Mesenteric fat pad (tissue), 1 donor: ENCODE data around the gene FNDC1. TPM values are rescaled to one million over a fixed set of nuclear protein-coding genes. Genes with fewer than 3 reads are reported as not detected.

Source experiments
- DNase-seq: peaks from one replicate; pipeline ENCODE4 v3.0.0-alpha.2; 2020; ENCODE audit warnings: low spot score
- total RNA-seq: library from RNA; stranded (reverse); fragmentation: NEBNext Ultra II Directional; extraction: Animal tissue kit (Norgen Biotek cat#: 25700); gene quantifications from one replicate; pipeline ENCODE4 v1.2.1, GENCODE V29; 2021
- donor health status: DM: yes; HTN: yes; CAD: no.

Gene FNDC1
- total RNA-seq, 1 donor from 2014 or later = 1.2 TPM

GRCh38 chr6:159204605-159205004 lies 35.4 kb downstream of the FNDC1 start:
- DNase-seq = no peak

GRCh38 chr6:159212028-159212427 lies 42.8 kb downstream of the FNDC1 start:
- no peak for DNase-seq

DNA sequence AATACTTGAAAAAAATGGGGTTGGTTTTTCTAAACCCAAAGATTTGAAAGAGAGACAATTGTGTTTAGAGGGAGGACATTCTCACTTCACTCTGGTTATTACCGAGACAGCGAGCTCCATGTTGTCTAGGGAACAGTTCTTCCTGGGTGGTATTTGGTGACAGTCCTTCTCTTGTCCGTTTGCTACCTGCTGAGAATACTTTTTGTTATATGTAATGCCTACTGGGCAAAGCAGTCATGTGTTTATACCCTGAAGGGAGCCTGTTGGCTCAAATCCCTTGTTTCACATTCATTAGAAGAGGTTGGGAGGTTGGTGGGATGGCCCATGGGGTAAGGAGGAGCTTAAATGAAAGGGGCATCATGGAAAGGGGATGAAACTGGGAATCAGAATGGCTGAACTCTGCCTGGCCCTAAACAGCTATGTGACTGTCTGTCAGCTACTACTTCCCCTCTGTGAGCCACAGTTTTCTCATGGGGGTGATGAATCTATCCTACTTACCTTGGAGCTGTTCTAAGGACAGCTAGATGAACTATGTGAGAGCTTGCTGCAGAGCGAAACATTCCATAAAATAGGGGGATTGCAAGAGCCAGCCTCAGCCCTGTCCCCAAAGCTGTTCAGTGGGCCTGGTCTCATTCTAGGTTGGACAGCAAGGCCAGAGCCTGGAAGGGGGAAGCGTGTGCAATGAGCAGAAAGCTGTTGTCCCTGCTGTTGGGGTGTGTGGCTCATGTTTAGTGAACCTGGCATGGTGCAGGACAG lies 43.5 kb downstream of the FNDC1 start:
- no peak for DNase-seq

GRCh38 chr6:159213405-159213804 lies 44.2 kb downstream of the FNDC1 start:
- no peak for DNase-seq

- no peak for DNase-seq
Observed at GRCh38 chr6:159214281-159214680, 45.1 kb downstream of the FNDC1 start.

GRCh38 chr6:159217595-159218275 lies 48.5 kb downstream of the FNDC1 start:
- DNase-seq = no peak

- no peak for DNase-seq
Observed at GRCh38 chr6:159220093-159220492, 50.9 kb downstream of the FNDC1 start.

DNA sequence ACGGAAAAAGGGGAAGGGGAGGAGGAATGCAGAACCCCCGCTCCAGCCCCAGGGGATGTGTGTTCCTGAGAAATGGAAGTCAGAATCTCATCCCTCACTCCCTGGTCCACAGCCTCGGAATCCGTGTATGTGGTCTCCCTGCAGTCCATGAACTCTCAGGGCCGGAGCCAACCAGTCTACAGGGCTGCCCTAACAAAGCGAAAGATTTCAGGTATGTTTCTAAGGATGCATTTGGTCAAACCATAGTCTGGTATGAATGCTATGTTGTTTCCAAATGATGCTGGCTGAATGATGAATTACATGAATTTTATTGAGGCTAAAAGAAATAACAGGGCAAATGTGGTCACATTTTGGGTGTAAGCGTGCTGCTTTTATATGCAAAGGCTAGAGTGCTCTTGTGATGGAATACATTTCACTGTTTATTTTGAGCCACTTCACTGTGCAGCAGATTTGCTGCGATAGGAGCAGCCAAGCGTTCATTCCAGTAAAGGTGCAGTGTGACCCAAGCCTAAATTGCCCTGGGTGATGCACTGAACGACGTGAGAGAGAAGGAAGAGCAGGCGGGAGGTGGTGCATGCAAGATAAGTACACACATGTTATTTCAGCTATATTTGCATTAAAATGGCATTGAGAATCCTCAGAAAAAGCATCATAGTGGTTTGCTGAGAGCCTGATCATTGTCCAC lies 52.4 kb downstream of the FNDC1 start:
- DNase-seq = no peak

GRCh38 chr6:159224452-159224851 lies 55.3 kb downstream of the FNDC1 start:
- no peak for DNase-seq

DNA sequence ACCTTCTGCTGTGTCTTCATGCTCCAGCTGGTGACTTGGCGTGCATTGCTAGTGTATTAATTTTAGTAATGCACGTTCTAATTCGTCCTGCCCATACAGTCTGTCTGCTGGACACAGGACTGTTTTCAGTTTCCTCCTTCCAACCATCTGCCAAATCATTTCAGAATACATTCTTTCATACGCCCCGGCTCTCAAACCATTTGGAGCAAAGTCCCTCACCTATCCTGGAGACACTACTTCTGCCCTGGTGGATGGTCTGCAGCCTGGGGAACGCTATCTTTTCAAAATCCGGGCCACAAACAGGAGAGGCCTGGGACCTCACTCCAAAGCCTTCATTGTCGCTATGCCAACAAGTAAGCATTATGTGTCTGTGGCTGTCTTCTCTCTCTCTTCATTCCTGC lies 60.5 kb downstream of the FNDC1 start:
- no peak for DNase-seq

DNA sequence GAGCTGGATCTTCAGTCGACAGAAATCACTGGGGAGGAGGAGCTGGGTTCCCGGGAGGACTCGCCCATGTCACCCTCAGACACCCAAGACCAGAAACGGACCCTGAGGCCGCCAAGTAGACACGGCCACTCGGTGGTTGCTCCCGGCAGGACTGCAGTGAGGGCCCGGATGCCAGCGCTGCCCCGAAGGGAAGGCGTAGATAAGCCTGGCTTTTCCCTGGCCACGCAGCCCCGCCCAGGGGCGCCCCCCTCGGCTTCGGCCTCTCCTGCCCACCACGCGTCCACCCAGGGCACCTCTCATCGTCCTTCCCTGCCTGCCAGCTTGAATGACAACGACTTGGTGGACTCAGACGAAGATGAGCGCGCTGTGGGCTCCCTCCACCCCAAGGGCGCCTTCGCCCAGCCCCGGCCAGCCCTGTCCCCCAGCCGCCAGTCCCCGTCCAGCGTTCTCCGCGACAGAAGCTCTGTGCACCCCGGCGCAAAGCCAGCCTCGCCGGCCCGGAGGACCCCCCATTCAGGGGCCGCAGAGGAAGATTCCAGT lies 63.0 kb downstream of the FNDC1 start:
- no peak for DNase-seq

DNA sequence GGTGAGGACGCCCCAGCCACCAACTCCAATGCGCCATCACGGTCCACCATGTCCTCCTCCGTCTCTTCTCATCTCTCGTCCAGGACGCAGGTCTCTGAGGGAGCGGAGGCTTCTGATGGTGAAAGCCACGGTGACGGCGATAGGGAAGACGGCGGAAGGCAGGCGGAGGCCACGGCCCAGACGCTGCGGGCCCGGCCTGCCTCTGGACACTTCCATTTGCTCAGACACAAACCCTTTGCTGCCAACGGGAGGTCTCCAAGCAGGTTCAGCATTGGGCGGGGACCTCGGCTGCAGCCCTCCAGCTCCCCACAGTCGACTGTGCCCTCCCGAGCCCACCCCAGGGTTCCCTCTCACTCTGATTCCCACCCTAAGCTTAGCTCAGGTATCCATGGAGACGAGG lies 63.6 kb downstream of the FNDC1 start:
- no peak for DNase-seq

DNA sequence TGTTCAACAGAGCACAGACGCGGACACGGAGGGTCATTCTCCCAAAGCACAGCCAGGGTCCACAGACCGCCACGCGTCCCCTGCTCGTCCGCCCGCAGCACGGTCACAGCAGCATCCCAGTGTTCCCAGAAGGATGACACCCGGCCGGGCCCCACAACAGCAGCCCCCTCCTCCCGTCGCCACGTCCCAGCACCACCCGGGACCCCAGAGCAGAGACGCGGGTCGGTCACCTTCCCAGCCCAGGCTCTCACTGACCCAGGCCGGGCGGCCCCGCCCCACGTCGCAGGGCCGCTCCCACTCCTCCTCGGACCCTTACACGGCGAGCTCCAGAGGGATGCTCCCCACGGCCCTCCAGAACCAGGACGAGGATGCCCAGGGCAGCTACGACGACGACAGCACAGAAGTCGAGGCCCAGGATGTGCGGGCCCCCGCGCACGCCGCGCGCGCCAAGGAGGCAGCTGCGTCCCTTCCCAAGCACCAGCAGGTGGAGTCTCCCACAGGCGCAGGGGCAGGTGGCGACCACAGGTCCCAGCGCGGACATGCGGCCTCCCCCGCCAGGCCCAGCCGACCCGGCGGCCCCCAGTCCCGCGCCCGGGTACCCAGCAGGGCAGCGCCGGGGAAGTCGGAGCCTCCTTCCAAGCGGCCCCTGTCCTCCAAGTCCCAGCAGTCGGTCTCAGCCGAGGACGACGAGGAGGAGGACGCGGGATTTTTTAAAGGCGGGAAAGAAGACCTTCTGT lies 64.3 kb downstream of the FNDC1 start:
- no peak for DNase-seq

GRCh38 chr6:159234102-159234553 lies 64.9 kb downstream of the FNDC1 start:
- no peak for DNase-seq

DNA sequence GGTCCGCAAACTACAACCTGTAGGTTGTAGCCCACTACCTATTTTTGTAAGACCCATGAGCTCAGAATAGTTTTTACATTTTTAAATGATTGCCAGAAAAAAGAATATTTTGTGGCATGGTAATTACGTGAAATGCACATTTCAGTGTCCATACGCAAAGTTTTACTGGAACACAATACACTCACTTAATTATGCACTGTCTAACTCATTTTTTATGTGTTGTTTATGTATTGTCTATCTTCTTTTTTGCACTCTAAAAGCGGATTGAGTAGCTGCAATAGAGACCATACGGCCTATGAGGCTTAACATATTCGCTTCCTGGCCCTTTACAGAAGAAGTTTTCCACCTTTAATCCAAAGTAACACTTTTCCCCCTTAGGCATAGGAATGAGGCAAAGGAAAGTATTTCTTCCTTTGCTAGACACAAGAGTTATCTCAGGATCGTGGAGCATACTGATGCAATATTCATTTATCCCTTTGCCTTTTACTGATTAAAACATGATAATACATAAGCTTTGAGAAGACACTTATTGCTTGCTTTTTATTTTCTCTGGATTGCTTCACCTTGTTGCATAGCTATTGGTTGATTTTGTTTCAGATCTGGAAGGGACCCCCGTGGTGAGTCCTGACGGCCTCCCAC lies 69.8 kb downstream of the FNDC1 start:
- DNase-seq = no peak

DNA sequence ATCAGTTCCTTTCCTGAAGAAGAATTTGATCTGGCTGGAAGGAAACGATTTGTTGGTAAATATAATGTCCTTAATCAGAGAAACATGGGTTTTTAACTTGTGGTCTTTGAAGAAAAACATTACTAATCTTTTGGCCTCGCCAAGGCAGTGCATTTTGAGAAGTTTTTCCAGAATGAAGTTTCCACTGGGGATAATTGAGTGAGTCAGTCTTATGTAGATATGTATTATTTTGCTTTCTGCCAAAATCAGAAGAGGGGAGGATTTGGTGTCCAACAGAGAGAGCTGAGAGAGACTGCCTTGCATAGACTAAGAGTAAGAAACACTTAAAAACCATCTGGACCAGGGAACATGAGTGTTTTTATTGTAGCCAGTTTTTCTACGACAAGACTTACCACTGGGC lies 79.9 kb downstream of the FNDC1 start:
- DNase-seq = no peak

- no peak for DNase-seq
Observed at GRCh38 chr6:159249752-159250151, 80.6 kb downstream of the FNDC1 start.

DNA sequence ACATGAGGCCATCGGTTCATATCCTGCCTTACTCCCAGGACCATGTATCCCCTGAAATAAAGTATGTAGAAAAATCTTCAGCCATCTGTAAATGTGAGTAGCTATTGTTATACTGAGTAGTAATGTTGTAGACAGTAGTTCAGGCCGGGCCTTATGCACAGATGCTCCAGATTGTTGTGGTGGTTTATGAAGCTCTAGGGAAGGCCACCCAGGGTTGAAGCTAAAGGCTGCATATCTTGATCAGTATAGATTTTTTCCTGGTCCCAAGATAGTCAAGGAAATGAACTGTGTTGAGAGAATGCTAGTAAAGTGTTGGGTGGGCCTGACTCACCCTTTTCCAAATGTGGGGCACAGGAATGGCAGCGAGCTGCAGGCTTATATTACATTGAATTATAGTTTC lies 81.4 kb downstream of the FNDC1 start:
- DNase-seq = no peak

DNA sequence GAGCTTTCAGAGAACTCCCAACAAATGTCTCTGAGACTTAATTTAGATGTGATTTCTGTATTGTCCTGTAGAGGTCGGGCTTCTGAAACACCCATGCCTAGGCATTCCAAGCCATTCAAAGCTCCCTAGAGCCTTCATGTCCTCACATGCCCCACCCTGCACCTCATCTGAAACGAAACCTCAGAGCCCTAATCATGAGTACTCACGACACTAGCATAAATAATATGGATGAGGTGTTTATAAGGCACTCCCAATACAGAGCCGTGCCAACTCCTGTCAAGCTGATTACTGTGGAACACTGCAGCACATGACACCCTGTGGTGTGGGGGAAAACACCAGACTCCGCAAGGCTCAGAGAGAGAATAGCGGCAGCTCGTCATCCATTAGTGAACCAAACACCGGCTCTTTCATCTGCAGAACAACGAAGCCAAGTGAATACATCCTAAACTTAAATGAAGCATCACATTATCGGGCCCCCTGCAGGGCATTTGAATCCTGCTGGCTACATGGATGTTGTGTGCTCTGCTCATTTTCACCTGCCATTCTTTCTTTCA lies 83.8 kb downstream of the FNDC1 start:
- DNase-seq = no peak

GRCh38 chr6:159254186-159254585 lies 85.0 kb downstream of the FNDC1 start:
- no peak for DNase-seq
